Heart right ventricle (tissue), 16 donors: Measurements from ENCODE around the gene NEBL. TPM values are rescaled to one million over a fixed set of nuclear protein-coding genes. Genes with fewer than 3 reads are reported as not detected.

Experiments
- ATAC-seq, 8 donors: fragments of 200-7000 bp; cut with Tn5 transposase; one replicate each; pipeline ENCODE4 v1.9.1; 2020; ENCODE audit warnings: mild to moderate bottlenecking in 8 of 8, moderate library complexity in 8 of 8, moderate number of reproducible peaks in 1 of 8
- DNase-seq, 2 donors: peaks; one replicate each; pipeline ENCODE4 v3.0.0-alpha.2; 2020
- H3K27ac ChIP-seq, 10 donors: fragments of 200-600 bp; sonication (generic) in 2 of 10; one replicate each; pipeline versions ENCODE4 v1.5.0 to v1.8.0; 2020 to 2022; ENCODE audit warnings: mild to moderate bottlenecking in 3 of 10
- H3K27me3 ChIP-seq, 7 donors: fragments of 200-600 bp; one replicate each; pipeline ENCODE4 v1.8.0; 2021 to 2022; ENCODE audit warnings: mild to moderate bottlenecking in 2 of 7
- H3K36me3 ChIP-seq, 9 donors: fragments of 200-600 bp; sonication (generic) in 1 of 9; one replicate each; pipeline versions ENCODE4 v1.5.0 to v1.8.0; 2020 to 2022; ENCODE audit warnings: mild to moderate bottlenecking in 2 of 9
- H3K4me1 ChIP-seq, 9 donors: fragments of 200-600 bp; sonication (generic) in 1 of 9; one replicate each; pipeline versions ENCODE4 v1.5.0 to v1.8.0; 2020 to 2022; ENCODE audit warnings: mild to moderate bottlenecking in 4 of 9
- H3K4me3 ChIP-seq, 10 donors: fragments of 200-600 bp; sonication (generic) in 2 of 10; one replicate each; pipeline versions ENCODE4 v1.5.0 to v1.8.0; 2020 to 2022; ENCODE audit warnings: mild to moderate bottlenecking in 7 of 10, moderate library complexity in 2 of 10
- H3K9me3 ChIP-seq, 11 donors: fragments of 200-600 bp in 10 of 11; sonication (generic) in 2 of 11; one replicate each; pipeline versions ENCODE4 v1.5.0 to v1.8.0; 2013 to 2022; ENCODE audit warnings: mild to moderate bottlenecking in 2 of 11, control low read depth in 1 of 11, moderate library complexity in 1 of 11
- CTCF ChIP-seq, 9 donors: fragments of 200-600 bp; sonication (generic) in 2 of 9; IDR thresholded peaks; one replicate each; pipeline versions ENCODE4 v1.5.0 to v1.8.0; 2021 to 2022; ENCODE audit warnings: antibody characterized with exemption in 9 of 9, mild to moderate bottlenecking in 5 of 9, moderate library complexity in 1 of 9
- WGBS, 2 donors: extraction: QIAGEN DNeasy Blood & Tissue Kit; methylation state at CpG; one replicate each; pipeline ENCODE4 v1.1.7; 2013; ENCODE audit warnings: inconsistent platforms in 1 of 2; 5-methylcytosine and 5-hydroxymethylcytosine counted together
- intact Hi-C, 10 donors: fragments of 100-400 bp; cut with DNase I; formaldehyde crosslinking; loops; one replicate each; pipeline versions ENCODE4 v1.11.1 to v1.14.2; 2022
- polyA plus RNA-seq, 2 donors: library from polyadenylated mRNA; stranded (reverse); fragments of 200-250 nt; gene quantifications; one replicate each; pipeline ENCODE4 v1.2.3, GENCODE V29; 2013
- total RNA-seq, 10 donors: library from RNA; stranded (reverse); fragmentation: NEBNext Ultra II Directional in 3 of 10; extraction: Animal tissue kit (Norgen Biotek cat#: 25700) in 3 of 10; gene quantifications; one replicate each; pipeline versions ENCODE4 v1.2.1 to v1.2.4, GENCODE V29; 2021 to 2023
- donor health status: Arrhythmogenic right ventricular cardiomyopathy.
- donor health status: ischemic (EF 13 %, LVEDD 7.1; RV severe dilation, severe dysfunction).
- donor health status: healthy with polysubstance abuse.
- donor health status: DM: no; HTN: yes; CAD: no.
- donor health status: DM: no; HTN: no; CAD: no.
- donor health status: ischemic (EF 25% LVEDD 6.9; RV normal size, moderate dysfunction).
- donor health status: ischemic (EF 25% LVEDD 5.7; RV mildly dilated, moderate dysfunction).
- donor health status: healthy.
- donor health status: DM: yes; HTN: yes; CAD: no.
- donor health status: Ischemic cardiomyopathy.
- donor health status: ischemic (EF 35%, LVEDD 5.7; RV mildly dilated, moderate dysfunction).
- donor health status: nonischemic (EF 11% LVEDD 7.7; RV severe dilation, severe dysfunction).
- donor health status: DM: yes; HTN: yes; CAD: no.
- donor health status: PGD.
- donor health status: ischemic (EF 29% LVEDD 5.4; RV normal size, mild dysfunction).
- donor health status: nonischemic (EF 23%, LVEDD 6.1; RV moderate dilation, normal function).

NEBL gene
- total and polyA plus RNA-seq, 12 donors, result 113 to 899 (median 722) TPM

- Histone ChIP-seq H3K27ac (no peak overlapping the region), H3K9me3 (peaks cover 0 to 7% (median 0%) of the 10 kb centered on the region in 11 donors), H3K4me1 (no peaks in the 10 kb centered on the region), H3K27me3 (no peaks in the 10 kb centered on the region), H3K36me3 (no peaks in the 10 kb centered on the region), H3K4me3 (no peak overlapping the region)
- WGBS, 2 donors, result 39 to 56% methylated on average over 5 of the region's 5 CpGs
- no peak for DNase-seq
- no peak for TF ChIP-seq CTCF (IDR thresholded peaks at IDR 0.05)
- intact Hi-C loops, result no loop called here
- no peak for ATAC-seq
These were observed 153.2 kb downstream of the NEBL start for GRCh38 chr10:20743942-20744341.

GRCh38 chr10:20742737-20743541 lies 154.2 kb downstream of the NEBL start:
- Histone ChIP-seq H3K27me3 (no peaks in the 10 kb centered on the region), H3K27ac (peak overlapping the region in 1 of 10 donors; percentile 61), H3K4me3 (no peak overlapping the region), H3K36me3 (no peaks in the 10 kb centered on the region), H3K9me3 (no peaks in the 10 kb centered on the region), H3K4me1 (no peaks in the 10 kb centered on the region)
- DNase-seq, result no peak
- TF ChIP-seq CTCF (IDR thresholded peaks at IDR 0.05), result no peak
- no peak for ATAC-seq
- intact Hi-C loops, result no loop called here
- 82% methylated on average over 4 of the region's 4 CpGs for WGBS, 2 donors

GRCh38 chr10:20740120-20740519 lies 157.0 kb downstream of the NEBL start:
- 86 to 96% methylated on average over 6 of the region's 6 CpGs for WGBS, 2 donors
- H3K4me1 ChIP-seq, result no peaks in the 10 kb centered on the region
- H3K9me3 ChIP-seq, result no peaks in the 10 kb centered on the region

GRCh38 chr10:20737107-20737506 lies 160.0 kb downstream of the NEBL start:
- DNase-seq (no peak), ATAC-seq (no peak)
- Histone ChIP-seq H3K27me3 (no peaks in the 10 kb centered on the region), H3K4me1 (no peaks in the 10 kb centered on the region), H3K36me3 (no peaks in the 10 kb centered on the region), H3K4me3 (no peak overlapping the region), H3K27ac (no peak overlapping the region), H3K9me3 (peaks cover 0 to 7% (median 0%) of the 10 kb centered on the region in 11 donors)
- no peak for TF ChIP-seq CTCF (IDR thresholded peaks at IDR 0.05)
- 91% methylated on average over 6 of the region's 6 CpGs for WGBS, 2 donors
- intact Hi-C loops, result no loop called here

More at GRCh38 chr10:20740120-20740519, 157.0 kb downstream of the NEBL start:
- DNase-seq, result no peak
- no peak for ATAC-seq
- Histone ChIP-seq H3K27me3 (no peaks in the 10 kb centered on the region), H3K4me3 (no peak overlapping the region), H3K27ac (no peak overlapping the region), H3K36me3 (no peaks in the 10 kb centered on the region)
- TF ChIP-seq CTCF (IDR thresholded peaks at IDR 0.05), result no peak
- intact Hi-C loops, result no loop called here
